Kidney (tissue), 14 donors: ENCODE results near the gene THAP6. TPM values are rescaled to one million over a fixed set of nuclear protein-coding genes. Genes with fewer than 3 reads are reported as not detected.
"Not testable (repeated sequence)": the region's sequence is repeated elsewhere in the genome, so short reads cannot be mapped to it uniquely, and the experiment has no call there.

Experiments used
- DNase-seq, 5 donors: peaks; one replicate each; pipeline ENCODE4 v3.0.0-alpha.2; 2013 to 2020
- FAIRE-seq: peaks from 2 replicates; lab custom pipeline; 2012; peaks lifted over from hg19 to GRCh38; lab: Jason Lieb, UNC
- H3K27ac ChIP-seq, 2 donors: one replicate each; pipeline ENCODE4 v1.7.0; 2013; ENCODE audit warnings: low read depth in 2 of 2, low read length in 2 of 2, inconsistent platforms in 1 of 2
- H3K27me3 ChIP-seq: one replicate; pipeline ENCODE4 v1.7.1; 2013; ENCODE audit warnings: low read length, inconsistent platforms; ENCODE audit not compliant: control insufficient read depth, insufficient read depth
- H3K36me3 ChIP-seq, 3 donors: one replicate each; pipeline versions ENCODE4 v1.7.0 to v1.7.1; 2013; ENCODE audit warnings: low read length in 3 of 3, control low read depth in 1 of 3, inconsistent platforms in 1 of 3; ENCODE audit not compliant: insufficient read depth in 3 of 3, control insufficient read depth in 2 of 3
- H3K4me1 ChIP-seq, 3 donors: one replicate each; pipeline versions ENCODE4 v1.7.0 to v1.7.1; 2013; ENCODE audit warnings: low read length in 3 of 3, inconsistent platforms in 1 of 3, low read depth in 1 of 3; ENCODE audit not compliant: control insufficient read depth in 2 of 3, insufficient read depth in 2 of 3
- H3K4me3 ChIP-seq, 3 donors: one replicate each; pipeline versions ENCODE4 v1.7.0 to v1.8.1; 2013; ENCODE audit warnings: low read length in 3 of 3, control low read depth in 1 of 3, inconsistent platforms in 1 of 3
- H3K9ac ChIP-seq, 3 donors: one replicate each; pipeline versions ENCODE4 v1.7.0 to v1.7.1; 2013; ENCODE audit warnings: low read length in 3 of 3, control low read depth in 1 of 3, inconsistent platforms in 1 of 3
- H3K9me3 ChIP-seq, 3 donors: one replicate each; pipeline versions ENCODE4 v1.7.0 to v1.7.1; 2013; ENCODE audit warnings: low read length in 3 of 3, control low read depth in 1 of 3, inconsistent platforms in 1 of 3; ENCODE audit not compliant: control insufficient read depth in 2 of 3, insufficient read depth in 1 of 3
- CTCF ChIP-seq: IDR thresholded peaks from 3 replicates; pipeline ENCODE4 v1.5.1; 2012; ENCODE audit warnings: mild to moderate bottlenecking, moderate library complexity, borderline replicate concordance; ENCODE audit not compliant: insufficient read depth; ENCODE audit errors: extremely low read depth
- intact Hi-C: fragments of 100-400 bp; cut with DNase I; formaldehyde crosslinking; loops from one replicate; pipeline ENCODE4 v1.11.1; 2022
- polyA plus RNA-seq: library from polyadenylated mRNA; stranded (reverse); fragments of 350-450 nt; fragmentation: Illumina TruSeq; extraction: RNeasy Lipid Tissue Mini Kit (QIAGEN cat#74804); gene quantifications from one replicate; pipeline ENCODE4 v1.2.3, GENCODE V29; 2014; ENCODE audit warnings: low read depth, low replicate concordance; ENCODE audit not compliant: insufficient read depth
- total RNA-seq: library from RNA; stranded (reverse); fragmentation: NEBNext Ultra II Directional; extraction: Animal tissue kit (Norgen Biotek cat#: 25700); gene quantifications from one replicate; pipeline ENCODE4 v1.2.1, GENCODE V29; 2021
- donor health status: control.
- donor health status: control.
- donor health status: control.
- donor health status: control.
- donor health status: control.
- donor health status: DM: yes; HTN: yes; CAD: no.
- donor health status: Normal renal cell carcinoma (clear cell type).

Gene THAP6
- total and polyA plus RNA-seq, 2 donors from 2014 or later: 6.4 to 22.1 TPM

GRCh38 chr4:75499900-75500299, 14.4 kb upstream of the THAP6 start:
- DNase-seq (no peak), FAIRE-seq (no peak)
- no peaks in the 10 kb centered on the region for H3K27me3 ChIP-seq
- intact Hi-C loops: no loop called here
- H3K9ac ChIP-seq: no peak overlapping the region
- no peaks in the 10 kb centered on the region for H3K4me1 ChIP-seq
- no peak for TF ChIP-seq CTCF
- no peaks in the 10 kb centered on the region for H3K9me3 ChIP-seq
- H3K4me3 ChIP-seq: no peak overlapping the region
- H3K27ac ChIP-seq: no peak overlapping the region
- H3K36me3 ChIP-seq: peaks cover 7 to 20% (median 10%) of the 10 kb centered on the region in 3 donors

- no peaks in the 10 kb centered on the region for H3K9me3 ChIP-seq
- no peak overlapping the region for H3K27ac ChIP-seq
- no peak overlapping the region for H3K4me3 ChIP-seq
- H3K9ac ChIP-seq: no peak overlapping the region
- intact Hi-C loops: no loop called here
- peaks cover 6 to 24% (median 10%) of the 10 kb centered on the region in 3 donors for H3K36me3 ChIP-seq
- no peaks in the 10 kb centered on the region for H3K27me3 ChIP-seq
- no peaks in the 10 kb centered on the region for H3K4me1 ChIP-seq
- no peak for FAIRE-seq
- no peak for DNase-seq
- TF ChIP-seq CTCF: no peak
These were observed 11.6 kb upstream of the THAP6 start for GRCh38 chr4:75502671-75503070.

GRCh38 chr4:75505630-75506029, 8.6 kb upstream of the THAP6 start:
- no peak overlapping the region for H3K27ac ChIP-seq
- H3K36me3 ChIP-seq: peaks cover 0 to 8% (median 7%) of the 10 kb centered on the region in 3 donors
- H3K27me3 ChIP-seq: no peaks in the 10 kb centered on the region
- H3K9me3 ChIP-seq: no peaks in the 10 kb centered on the region
- FAIRE-seq: no peak
- peaks cover 0 to 5% (median 2%) of the 10 kb centered on the region in 3 donors for H3K4me1 ChIP-seq
- no peak overlapping the region for H3K4me3 ChIP-seq
- no peak for DNase-seq
- no peak overlapping the region for H3K9ac ChIP-seq
- intact Hi-C loops: no loop called here
- no peak for TF ChIP-seq CTCF

GRCh38 chr4:75509592-75509991, 4.7 kb upstream of the THAP6 start:
- H3K4me1 ChIP-seq: peaks cover 3 to 17% (median 9%) of the 10 kb centered on the region in 3 donors
- H3K9ac ChIP-seq, FAIRE-seq, DNase-seq, H3K36me3 ChIP-seq, intact Hi-C loops, H3K27ac ChIP-seq, H3K4me3 ChIP-seq, H3K9me3 ChIP-seq, H3K27me3 ChIP-seq: not testable (repeated sequence)
